Effector memory CD4-positive, alpha-beta T cell (primary cell): ENCODE data around the gene STRADB.
"Not testable (repeated sequence)": the region's sequence is repeated elsewhere in the genome, so short reads cannot be mapped to it uniquely, and the experiment has no call there.

Experiments used
- DNase-seq, 3 donors: peaks; one replicate each; pipeline ENCODE4 v3.0.0-alpha.2; 2020
- H3K27ac ChIP-seq: 2 replicates; pipeline ENCODE4 v1.7.0; 2013; ENCODE audit warnings: mild to moderate bottlenecking, low read length, moderate library complexity; ENCODE audit not compliant: insufficient read depth, poor library complexity, severe bottlenecking
- H3K27me3 ChIP-seq: replicated peaks from 2 replicates; pipeline ENCODE4 v1.7.0; 2013; ENCODE audit warnings: mild to moderate bottlenecking, low read length; ENCODE audit not compliant: insufficient read depth, control insufficient read depth, poor library complexity, severe bottlenecking
- H3K36me3 ChIP-seq: 2 replicates; pipeline ENCODE4 v1.7.0; 2013; ENCODE audit warnings: mild to moderate bottlenecking, low read length, moderate library complexity; ENCODE audit not compliant: control insufficient read depth, insufficient read depth
- H3K4me1 ChIP-seq: 2 replicates; pipeline ENCODE4 v1.7.0; 2013; ENCODE audit warnings: low read length, mild to moderate bottlenecking; ENCODE audit not compliant: control insufficient read depth, insufficient read depth, poor library complexity, severe bottlenecking
- H3K4me3 ChIP-seq: 2 replicates; pipeline ENCODE4 v1.7.0; 2013; ENCODE audit warnings: low read length, low read depth, mild to moderate bottlenecking; ENCODE audit not compliant: insufficient read depth, poor library complexity, severe bottlenecking
- H3K9me3 ChIP-seq: 2 replicates; pipeline ENCODE4 v1.7.0; 2013; ENCODE audit warnings: mild to moderate bottlenecking, low read length, moderate library complexity; ENCODE audit not compliant: control insufficient read depth

Gene STRADB

DNA sequence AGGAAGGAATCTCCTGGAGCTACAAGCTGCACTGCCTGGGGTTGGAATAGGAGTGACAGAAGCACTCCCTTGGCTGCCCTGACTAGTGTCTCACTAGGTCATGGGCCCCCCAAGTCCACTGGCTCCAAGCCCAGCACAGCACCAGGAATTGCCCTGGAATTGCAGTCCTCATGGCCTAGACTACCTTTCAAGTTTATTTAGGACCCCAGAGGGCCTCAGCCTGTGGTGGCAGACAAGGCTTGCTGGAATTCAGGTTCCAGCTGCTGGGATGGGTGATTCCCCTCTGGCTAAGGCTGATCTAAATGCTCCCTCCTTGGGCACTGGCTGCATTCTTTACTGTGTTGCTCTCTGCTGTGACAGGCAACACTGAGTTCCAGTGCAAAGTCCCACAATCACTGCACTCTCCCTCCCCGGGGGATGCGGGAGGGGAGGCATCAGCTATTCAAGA is 14.0 kb downstream of the STRADB start:
- no peak overlapping the region for H3K27ac ChIP-seq
- no peaks in the 10 kb centered on the region for H3K9me3 ChIP-seq
- no peaks in the 10 kb centered on the region for H3K4me1 ChIP-seq
- H3K4me3 ChIP-seq = no peak overlapping the region
- no peak for DNase-seq
- no peaks in the 10 kb centered on the region for H3K27me3 ChIP-seq
- H3K36me3 ChIP-seq = peaks cover 7% of the 10 kb centered on the region

GRCh38 chr2:201466050-201466675 is 14.6 kb downstream of the STRADB start:
- no peak for DNase-seq
- H3K36me3 ChIP-seq = peaks cover 11% of the 10 kb centered on the region
- no peak overlapping the region for H3K4me3 ChIP-seq

DNA sequence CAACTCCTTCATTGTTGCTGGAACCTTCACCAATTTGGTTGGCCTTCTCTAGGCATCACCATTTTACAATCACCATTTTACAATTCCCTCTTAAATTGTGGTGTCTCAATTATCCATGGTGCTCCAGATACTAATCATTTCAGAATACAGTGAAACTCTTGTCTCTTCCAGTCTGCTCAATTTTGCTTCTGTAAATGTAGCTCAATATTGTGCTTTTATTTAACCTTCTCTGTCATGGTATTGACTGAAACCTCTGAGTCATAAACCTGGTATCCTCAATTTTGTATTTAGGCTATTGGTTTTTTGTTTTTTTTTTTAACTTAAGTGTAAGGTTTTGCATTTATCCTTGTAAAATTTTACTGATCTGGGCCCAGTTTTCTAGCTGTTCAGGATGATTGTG is 16.1 kb downstream of the STRADB start:
- DNase-seq = no peak
- H3K27me3 ChIP-seq = no peaks in the 10 kb centered on the region
- no peak overlapping the region for H3K27ac ChIP-seq
- H3K36me3 ChIP-seq = peaks cover 11% of the 10 kb centered on the region
- H3K4me3 ChIP-seq = no peak overlapping the region
- no peaks in the 10 kb centered on the region for H3K4me1 ChIP-seq
- no peaks in the 10 kb centered on the region for H3K9me3 ChIP-seq

More at GRCh38 chr2:201466050-201466675, 14.6 kb downstream of the STRADB start:
- Histone ChIP-seq H3K27me3 (no peaks in the 10 kb centered on the region), H3K27ac (no peak overlapping the region), H3K4me1 (no peaks in the 10 kb centered on the region), H3K9me3 (no peaks in the 10 kb centered on the region)

GRCh38 chr2:201470821-201471731 is 19.5 kb downstream of the STRADB start:
- DNase-seq = no peak
- no peaks in the 10 kb centered on the region for H3K27me3 ChIP-seq
- no peaks in the 10 kb centered on the region for H3K4me1 ChIP-seq
- H3K4me3 ChIP-seq = no peak overlapping the region
- no peak overlapping the region for H3K27ac ChIP-seq
- no peaks in the 10 kb centered on the region for H3K9me3 ChIP-seq
- peaks cover 20% of the 10 kb centered on the region for H3K36me3 ChIP-seq

GRCh38 chr2:201471732-201472393 is 20.3 kb downstream of the STRADB start:
- Histone ChIP-seq H3K9me3 (no peaks in the 10 kb centered on the region), H3K4me3 (no peak overlapping the region), H3K27me3 (no peaks in the 10 kb centered on the region), H3K4me1 (no peaks in the 10 kb centered on the region), H3K36me3 (peaks cover 20% of the 10 kb centered on the region), H3K27ac (no peak overlapping the region)
- no peak for DNase-seq

DNA sequence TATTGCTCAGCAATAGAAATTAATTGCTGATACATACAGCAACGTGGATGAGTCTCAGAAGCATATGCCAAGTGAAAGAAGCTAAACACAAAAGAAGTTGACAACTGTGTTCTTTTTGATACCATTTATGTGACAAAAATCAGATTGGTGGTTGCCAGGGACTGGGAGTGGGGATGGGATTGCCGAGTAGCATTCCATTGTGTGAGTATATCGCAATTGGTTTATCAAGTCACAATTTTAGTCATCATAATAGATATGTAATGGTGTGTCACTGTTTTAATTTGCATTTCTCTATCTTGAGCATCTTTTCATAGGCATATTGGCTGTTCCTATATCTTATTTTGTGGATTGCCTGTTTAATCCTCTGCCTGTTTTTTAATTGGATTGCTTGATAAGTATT is 20.9 kb downstream of the STRADB start:
- peaks cover 17% of the 10 kb centered on the region for H3K36me3 ChIP-seq
- H3K27me3 ChIP-seq = no peaks in the 10 kb centered on the region
- no peak overlapping the region for H3K4me3 ChIP-seq
- no peaks in the 10 kb centered on the region for H3K9me3 ChIP-seq
- H3K27ac ChIP-seq = no peak overlapping the region
- H3K4me1 ChIP-seq = no peaks in the 10 kb centered on the region
- DNase-seq = no peak

GRCh38 chr2:201482543-201482942 is 31.0 kb downstream of the STRADB start:
- Histone ChIP-seq H3K4me1 (no peaks in the 10 kb centered on the region), H3K4me3 (no peak overlapping the region), H3K9me3 (no peaks in the 10 kb centered on the region), H3K36me3 (peaks cover 2% of the 10 kb centered on the region), H3K27me3 (no peaks in the 10 kb centered on the region), H3K27ac (no peak overlapping the region)
- DNase-seq = no peak

DNA sequence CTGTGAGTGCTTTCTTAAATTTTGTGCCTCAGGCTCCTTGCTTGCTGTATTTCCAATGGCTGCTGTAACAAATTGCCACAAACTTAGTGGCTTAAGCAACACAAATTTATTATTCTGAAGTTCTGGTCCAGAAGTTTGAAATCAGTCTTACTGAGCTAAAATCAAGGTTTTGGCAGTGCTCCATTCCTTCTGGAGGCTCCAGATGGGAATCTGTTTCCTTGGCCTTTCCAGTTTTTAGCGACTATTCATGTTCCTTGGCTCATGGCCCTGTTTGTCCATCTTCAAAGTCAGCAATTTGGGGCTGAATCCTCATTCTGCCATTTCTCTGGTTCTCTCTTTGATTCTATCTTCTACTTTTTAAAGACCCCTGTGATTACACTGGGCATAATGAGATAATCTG is 31.8 kb downstream of the STRADB start:
- H3K4me3 ChIP-seq = no peak overlapping the region
- H3K4me1 ChIP-seq = no peaks in the 10 kb centered on the region
- DNase-seq = no peak
- H3K9me3 ChIP-seq = no peaks in the 10 kb centered on the region
- no peaks in the 10 kb centered on the region for H3K27me3 ChIP-seq
- no peak overlapping the region for H3K27ac ChIP-seq
- peaks cover 2% of the 10 kb centered on the region for H3K36me3 ChIP-seq

GRCh38 chr2:201483758-201484157 is 32.2 kb downstream of the STRADB start:
- H3K4me3 ChIP-seq, H3K27ac ChIP-seq, H3K27me3 ChIP-seq, DNase-seq, H3K36me3 ChIP-seq, H3K4me1 ChIP-seq, H3K9me3 ChIP-seq: not testable (repeated sequence)

GRCh38 chr2:201484805-201485204 is 33.3 kb downstream of the STRADB start:
- DNase-seq = no peak
- Histone ChIP-seq H3K9me3 (no peaks in the 10 kb centered on the region), H3K36me3 (no peaks in the 10 kb centered on the region), H3K4me1 (no peaks in the 10 kb centered on the region), H3K27me3 (no peaks in the 10 kb centered on the region), H3K27ac (no peak overlapping the region), H3K4me3 (no peak overlapping the region)
